IPS-NIHi7 (cell line): Measurements from ENCODE around the gene ZNF318.
"Not testable (repeated sequence)": the region's sequence is repeated elsewhere in the genome, so short reads cannot be mapped to it uniquely, and the experiment has no call there.

Experiments used
- DNase-seq: peaks from one replicate; pipeline ENCODE4 v3.0.0; 2012; ENCODE audit warnings: mixed read lengths; ENCODE audit errors: extremely low spot score

ZNF318 gene, protein sequence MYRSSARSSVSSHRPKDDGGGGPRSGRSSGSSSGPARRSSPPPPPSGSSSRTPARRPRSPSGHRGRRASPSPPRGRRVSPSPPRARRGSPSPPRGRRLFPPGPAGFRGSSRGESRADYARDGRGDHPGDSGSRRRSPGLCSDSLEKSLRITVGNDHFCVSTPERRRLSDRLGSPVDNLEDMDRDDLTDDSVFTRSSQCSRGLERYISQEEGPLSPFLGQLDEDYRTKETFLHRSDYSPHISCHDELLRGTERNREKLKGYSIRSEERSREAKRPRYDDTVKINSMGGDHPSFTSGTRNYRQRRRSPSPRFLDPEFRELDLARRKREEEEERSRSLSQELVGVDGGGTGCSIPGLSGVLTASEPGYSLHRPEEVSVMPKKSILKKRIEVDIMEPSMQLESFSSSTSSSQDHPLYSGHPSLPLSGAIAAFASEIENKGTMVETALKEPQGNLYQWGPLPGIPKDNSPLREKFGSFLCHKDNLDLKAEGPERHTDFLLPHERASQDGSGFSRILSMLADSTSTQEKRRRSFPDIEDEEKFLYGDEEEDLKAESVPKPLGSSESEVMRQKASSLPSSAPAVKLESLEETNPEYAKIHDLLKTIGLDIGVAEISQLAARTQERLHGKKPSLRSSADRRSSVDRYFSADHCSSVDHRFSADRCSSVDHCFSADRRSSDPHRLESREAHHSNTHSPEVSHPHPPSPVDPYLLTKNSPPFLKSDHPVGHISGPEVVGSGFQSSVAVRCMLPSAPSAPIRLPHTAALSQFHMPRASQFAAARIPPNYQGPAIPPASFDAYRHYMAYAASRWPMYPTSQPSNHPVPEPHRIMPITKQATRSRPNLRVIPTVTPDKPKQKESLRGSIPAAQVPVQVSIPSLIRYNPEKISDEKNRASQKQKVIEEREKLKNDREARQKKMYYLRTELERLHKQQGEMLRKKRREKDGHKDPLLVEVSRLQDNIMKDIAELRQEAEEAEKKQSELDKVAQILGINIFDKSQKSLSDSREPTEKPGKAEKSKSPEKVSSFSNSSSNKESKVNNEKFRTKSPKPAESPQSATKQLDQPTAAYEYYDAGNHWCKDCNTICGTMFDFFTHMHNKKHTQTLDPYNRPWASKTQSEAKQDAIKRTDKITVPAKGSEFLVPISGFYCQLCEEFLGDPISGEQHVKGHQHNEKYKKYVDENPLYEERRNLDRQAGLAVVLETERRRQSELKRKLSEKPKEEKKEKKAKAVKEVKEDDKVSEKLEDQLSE (N-terminal part only)

DNA sequence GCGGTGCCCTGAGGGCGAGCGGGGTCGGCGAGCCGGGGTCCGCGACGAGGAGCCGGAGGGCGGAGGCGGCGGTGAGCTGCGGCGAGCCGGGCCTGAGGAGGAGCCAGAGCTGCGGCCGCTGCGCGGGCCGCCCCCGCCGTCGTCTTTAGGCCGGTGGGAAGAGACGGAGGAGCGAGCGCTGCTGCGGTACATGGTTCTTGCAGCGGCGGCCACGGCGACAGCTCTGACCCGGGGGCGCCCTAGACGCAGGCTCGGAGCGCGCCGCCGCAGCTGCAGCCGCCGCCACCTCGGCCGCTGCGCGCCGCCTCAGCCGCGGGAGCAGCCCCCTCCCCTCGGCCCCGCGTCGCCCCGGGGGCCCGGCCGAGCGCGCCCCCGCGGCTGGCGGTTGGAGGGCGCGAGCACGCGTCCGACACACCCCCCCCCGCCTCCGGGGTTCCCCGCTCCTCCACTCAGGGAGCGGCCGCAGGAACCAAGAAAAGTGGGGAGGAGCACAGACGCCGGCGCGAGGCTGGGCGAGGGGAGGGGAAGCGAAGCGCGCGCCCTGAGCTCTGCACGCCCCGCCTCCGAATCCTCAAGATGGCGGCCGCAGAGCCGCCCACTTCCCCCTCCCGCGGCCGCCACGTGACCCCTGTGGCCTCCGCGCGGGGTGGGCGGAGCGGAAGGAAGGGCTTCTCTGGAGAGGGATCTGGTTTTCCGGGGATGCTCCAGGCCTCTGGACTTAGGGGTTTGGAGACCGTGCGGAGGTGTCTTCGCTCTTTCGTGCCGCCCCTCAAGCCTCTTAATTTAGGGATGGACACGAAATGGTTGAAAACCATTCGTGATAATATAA lies at the start of gene ZNF318:
Gene ZNF318, minus strand, starts transcription at position 474 of the 829 bp plus-strand sequence. Its CDS starts 282 bp downstream, at position 192.
- DNase-seq: peak; percentile 96

DNA sequence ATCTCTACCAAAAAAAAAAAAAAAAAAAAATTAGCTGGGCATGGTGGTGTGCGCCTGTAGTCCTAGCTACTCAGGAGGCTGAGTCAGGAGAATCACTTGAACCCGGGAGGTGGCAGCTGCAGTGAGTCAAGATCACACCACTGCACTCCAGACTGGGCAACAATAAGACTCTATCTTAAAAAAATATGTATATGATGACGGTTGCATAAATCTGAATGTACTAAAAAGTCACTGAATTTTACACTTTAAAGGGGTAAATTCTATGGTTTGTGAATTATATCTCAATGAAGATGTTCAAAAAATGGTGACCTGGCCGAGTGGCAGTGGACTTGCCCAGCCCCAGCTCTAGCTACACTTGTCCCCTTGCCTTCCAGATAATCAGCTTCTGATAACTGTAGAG lies 47.5 kb upstream of the ZNF318 start:
- no peak for DNase-seq

DNA sequence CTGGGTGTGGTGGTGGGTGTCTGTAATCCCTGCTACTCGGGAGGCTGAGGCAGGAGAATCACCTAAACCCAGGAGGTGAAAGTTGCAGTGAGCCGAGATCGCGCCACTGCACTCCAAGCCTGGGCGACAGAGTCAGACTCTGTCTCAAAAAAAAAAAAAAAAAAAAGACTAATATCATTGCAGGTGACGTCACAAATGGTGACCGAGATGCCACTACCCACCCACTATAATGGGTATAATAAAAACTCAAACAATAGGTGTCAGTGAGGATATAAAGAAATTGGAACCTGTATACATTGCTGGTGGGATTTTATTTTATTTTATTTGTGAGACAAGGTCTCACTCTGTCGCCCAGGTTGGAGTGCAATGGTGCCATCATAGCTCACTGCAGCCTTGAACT lies 45.8 kb upstream of the ZNF318 start:
- DNase-seq: not testable (repeated sequence)

- DNase-seq: no peak
These were observed 43.6 kb upstream of the ZNF318 start for GRCh38 chr6:43413002-43413401.

DNA sequence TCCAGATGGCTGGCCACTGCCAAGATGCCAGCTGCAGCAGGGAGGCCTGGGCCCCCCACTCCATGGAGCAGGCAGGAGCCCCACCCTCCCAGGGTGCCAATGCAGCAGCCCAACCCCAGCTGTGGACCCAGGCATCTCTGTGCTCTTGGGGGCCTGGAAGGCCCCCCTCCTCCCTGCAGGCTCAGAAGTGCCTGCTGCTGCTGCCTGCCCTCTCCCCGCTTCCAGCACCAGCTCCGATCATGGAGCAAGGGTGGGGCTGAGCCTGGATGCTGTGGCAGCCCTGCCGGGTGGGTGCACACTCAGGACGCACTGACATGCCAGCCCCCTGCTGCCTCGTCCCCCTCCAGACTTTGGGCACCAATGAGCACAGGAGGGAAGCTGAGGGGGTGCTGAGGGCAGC lies 43.1 kb upstream of the ZNF318 start:
- DNase-seq: no peak

- DNase-seq: not testable (repeated sequence)
These were observed 41.3 kb upstream of the ZNF318 start for GRCh38 chr6:43410776-43411175.

DNA sequence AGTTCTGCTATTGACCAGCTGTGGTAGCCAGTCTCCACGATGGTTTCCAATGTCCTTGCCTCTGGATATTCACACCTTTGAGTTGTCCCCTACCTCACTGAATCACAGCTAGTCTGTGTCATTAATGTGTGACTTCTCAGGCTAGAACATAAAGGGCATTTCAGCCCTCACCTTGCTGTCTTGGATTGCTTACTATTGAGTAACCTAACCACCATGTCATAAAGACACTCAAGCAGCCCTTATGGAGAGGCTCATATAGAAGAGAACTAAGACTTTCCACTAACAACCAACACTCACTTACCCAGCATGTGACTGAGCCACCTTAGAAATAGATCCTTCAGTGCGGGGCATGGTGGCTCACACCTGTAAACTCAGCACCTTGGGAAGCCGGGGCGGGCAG lies 38.8 kb upstream of the ZNF318 start:
- no peak for DNase-seq

- DNase-seq: no peak
These were observed 37.8 kb upstream of the ZNF318 start for GRCh38 chr6:43407296-43407695.

DNA sequence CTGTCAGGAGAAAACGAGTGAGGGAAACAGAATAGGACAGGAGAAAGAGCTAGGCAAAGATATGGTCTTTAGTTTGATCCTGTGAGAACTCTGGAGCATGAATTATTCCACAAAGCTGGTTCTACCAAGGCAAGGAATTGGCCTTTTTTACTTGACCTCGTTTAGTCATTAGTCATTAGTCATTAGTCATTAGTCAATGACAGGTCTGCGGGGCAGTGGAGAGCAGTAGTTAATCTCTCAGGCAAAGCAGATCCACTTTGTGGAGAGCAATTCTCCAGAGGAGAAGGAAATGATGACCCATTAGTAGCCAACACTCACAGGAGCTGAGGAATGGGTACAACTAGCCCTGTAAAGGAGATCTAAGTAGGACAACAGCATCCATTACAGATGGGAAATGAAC lies 35.9 kb upstream of the ZNF318 start:
- no peak for DNase-seq

- no peak for DNase-seq
These were observed 33.4 kb upstream of the ZNF318 start for GRCh38 chr6:43402820-43403219.

- no peak for DNase-seq
These were observed 32.3 kb upstream of the ZNF318 start for GRCh38 chr6:43401730-43402129.

- DNase-seq: no peak
These were observed 30.6 kb upstream of the ZNF318 start for GRCh38 chr6:43399932-43400487.

DNA sequence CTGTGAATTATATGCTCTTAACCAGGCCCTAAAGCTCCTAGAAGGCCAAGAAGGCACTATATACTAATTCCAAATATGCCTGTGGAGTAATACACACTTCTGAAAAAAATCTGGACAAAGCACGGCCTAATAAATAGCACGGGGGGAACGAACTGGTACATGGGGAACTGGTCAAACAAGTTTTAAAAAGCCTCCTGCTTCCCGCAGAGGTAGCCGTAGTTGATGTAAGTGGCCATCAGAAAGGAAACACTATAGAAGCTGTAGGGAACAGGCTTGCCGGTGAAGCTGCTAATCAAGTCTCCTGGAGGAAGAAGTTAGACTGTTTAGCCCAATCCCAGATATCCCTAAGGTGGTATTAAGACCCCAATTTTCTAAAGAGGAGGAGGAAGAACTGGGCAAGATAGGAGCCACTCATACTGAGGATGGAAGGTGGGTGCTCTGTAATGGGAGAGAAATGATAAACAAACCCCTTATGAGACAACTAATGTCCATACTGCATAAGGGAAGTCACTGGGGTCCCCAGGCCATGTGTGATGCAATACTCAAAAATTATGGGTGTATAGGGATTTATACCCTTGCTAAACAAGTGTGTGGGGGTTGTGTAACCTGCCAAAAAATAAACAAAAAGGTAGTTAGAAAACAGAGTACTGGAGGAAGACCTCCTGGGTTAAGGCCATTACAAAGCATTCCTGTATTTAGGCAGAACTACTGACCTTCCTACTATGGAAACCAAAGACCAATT lies 27.1 kb upstream of the ZNF318 start:
- DNase-seq: no peak

- DNase-seq: no peak
These were observed 26.3 kb upstream of the ZNF318 start for GRCh38 chr6:43395776-43396175.

GRCh38 chr6:43394982-43395381 lies 25.5 kb upstream of the ZNF318 start:
- no peak for DNase-seq

DNA sequence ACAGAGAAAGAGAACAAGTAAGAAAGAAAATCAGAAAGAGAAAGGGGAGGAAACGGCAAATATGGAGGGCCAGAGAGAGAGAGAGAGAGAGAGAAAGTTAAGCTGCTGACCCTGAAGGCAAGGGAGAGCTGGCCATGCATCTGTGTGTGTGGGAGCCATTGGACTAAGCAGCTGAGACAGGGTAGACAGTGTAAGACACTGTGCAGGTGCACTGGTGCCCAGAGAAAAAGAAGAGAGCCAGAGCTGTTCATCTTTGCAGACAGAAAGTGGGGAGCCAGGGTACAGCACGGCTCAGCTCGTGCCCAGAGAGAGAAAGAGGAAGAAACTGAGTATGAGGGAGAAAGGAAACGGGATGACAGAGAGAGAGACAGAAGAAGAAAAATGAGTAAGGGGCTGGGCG lies 24.2 kb upstream of the ZNF318 start:
- no peak for DNase-seq

- DNase-seq: not testable (repeated sequence)
These were observed 23.7 kb upstream of the ZNF318 start for GRCh38 chr6:43393133-43393532.

- DNase-seq: no peak
These were observed 22.1 kb upstream of the ZNF318 start for GRCh38 chr6:43391440-43392031.

GRCh38 chr6:43390753-43391439 lies 21.4 kb upstream of the ZNF318 start:
- DNase-seq: not testable (repeated sequence)
